AG04449 (cell line): ENCODE data around the gene BFSP1.
A peak's percentile ranks its signal among the peaks of the same experiment; 100 is the strongest.

Source experiments
- CTCF ChIA-PET: fragments of 350-600 bp; formaldehyde crosslinking; extraction: SDS; loops from one replicate; lab custom pipeline; 2021; ENCODE audit warnings: antibody characterized with exemption; lab: Yijun Ruan, JAX
- POLR2A ChIA-PET: fragments of 400-600, 350-600 bp; formaldehyde crosslinking; extraction: SDS; loops from one replicate; lab custom pipeline; 2020; ENCODE audit warnings: antibody characterized with exemption, inconsistent platforms; lab: Yijun Ruan, JAX
- DNase-seq: peaks from one replicate; pipeline ENCODE4 v3.0.0-alpha.2; 2010; ENCODE audit warnings: low read depth, low spot score
- H3K4me3 ChIP-seq: 2 replicates; pipeline ENCODE4 v1.5.1; 2011; ENCODE audit warnings: low read depth, mild to moderate bottlenecking, control low read depth, low read length
- TF ChIP-seq, protein P1 (sequence below): IDR thresholded peaks from one replicate; pipeline ENCODE4 v1.5.1; 2011; ENCODE audit warnings: mild to moderate bottlenecking, moderate library complexity, low read length, control low read depth, inconsistent platforms; ENCODE audit not compliant: insufficient read depth; ENCODE audit errors: missing control alignments

The BFSP1 gene

DNA sequence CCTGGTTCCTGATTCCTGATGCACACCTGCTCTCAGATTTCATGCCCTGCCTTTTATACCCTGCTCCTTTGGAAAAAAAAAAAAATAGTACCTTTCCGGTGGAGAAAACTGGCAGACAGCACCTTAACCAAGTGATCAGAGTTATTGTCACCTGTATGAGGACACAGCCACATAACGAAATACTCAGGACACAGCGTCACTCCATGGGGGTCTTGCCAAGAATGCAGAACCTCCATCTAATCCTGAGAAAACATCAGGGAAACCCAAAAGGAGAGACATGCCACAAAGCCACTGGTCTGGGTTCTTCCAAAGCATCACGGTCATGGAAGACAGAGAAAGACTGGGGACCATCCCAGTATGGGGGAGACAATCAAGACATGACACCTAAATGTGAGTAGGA, 29.1 kb downstream of the BFSP1 start:
- H3K4me3 ChIP-seq = no peak overlapping the region
- no peak for DNase-seq
- TF ChIP-seq, protein P1, sequence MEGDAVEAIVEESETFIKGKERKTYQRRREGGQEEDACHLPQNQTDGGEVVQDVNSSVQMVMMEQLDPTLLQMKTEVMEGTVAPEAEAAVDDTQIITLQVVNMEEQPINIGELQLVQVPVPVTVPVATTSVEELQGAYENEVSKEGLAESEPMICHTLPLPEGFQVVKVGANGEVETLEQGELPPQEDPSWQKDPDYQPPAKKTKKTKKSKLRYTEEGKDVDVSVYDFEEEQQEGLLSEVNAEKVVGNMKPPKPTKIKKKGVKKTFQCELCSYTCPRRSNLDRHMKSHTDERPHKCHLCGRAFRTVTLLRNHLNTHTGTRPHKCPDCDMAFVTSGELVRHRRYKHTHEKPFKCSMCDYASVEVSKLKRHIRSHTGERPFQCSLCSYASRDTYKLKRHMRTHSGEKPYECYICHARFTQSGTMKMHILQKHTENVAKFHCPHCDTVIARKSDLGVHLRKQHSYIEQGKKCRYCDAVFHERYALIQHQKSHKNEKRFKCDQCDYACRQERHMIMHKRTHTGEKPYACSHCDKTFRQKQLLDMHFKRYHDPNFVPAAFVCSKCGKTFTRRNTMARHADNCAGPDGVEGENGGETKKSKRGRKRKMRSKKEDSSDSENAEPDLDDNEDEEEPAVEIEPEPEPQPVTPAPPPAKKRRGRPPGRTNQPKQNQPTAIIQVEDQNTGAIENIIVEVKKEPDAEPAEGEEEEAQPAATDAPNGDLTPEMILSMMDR = no peak
- ChIA-PET CTCF (interaction anchor here (1.9 kb wide), 1 partner anchor 469 kb away, joined by 7 read pairs; no protein-coding TSS in a partner anchor), POLR2A (no interaction called here)

DNA sequence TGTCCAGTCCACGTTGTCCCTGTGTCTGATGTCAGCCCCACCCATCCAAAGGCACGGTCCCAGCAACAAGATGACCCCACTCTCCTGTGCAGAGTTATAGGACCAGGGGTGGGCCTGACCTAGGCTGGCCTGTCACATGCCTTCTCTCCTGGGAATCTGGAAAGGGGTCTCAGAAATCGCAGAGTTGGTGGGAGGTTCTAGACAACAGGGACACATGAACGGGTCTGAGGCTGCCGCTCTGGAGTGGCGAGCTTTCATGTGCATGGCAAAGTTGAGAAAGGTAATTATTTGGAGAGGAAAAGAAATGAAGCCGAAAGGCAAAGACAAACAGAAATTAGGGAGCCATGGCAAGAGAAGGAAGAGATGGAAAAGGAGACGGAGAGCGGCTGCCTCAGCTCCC, 29.5 kb downstream of the BFSP1 start:
- H3K4me3 ChIP-seq = no peak overlapping the region
- no peak for DNase-seq
- TF ChIP-seq, protein P1 = no peak
- ChIA-PET CTCF (interaction anchor here (0.7 kb wide), 1 partner anchor 1013 kb away, joined by 3 read pairs; no protein-coding TSS in a partner anchor), POLR2A (no interaction called here)

DNA sequence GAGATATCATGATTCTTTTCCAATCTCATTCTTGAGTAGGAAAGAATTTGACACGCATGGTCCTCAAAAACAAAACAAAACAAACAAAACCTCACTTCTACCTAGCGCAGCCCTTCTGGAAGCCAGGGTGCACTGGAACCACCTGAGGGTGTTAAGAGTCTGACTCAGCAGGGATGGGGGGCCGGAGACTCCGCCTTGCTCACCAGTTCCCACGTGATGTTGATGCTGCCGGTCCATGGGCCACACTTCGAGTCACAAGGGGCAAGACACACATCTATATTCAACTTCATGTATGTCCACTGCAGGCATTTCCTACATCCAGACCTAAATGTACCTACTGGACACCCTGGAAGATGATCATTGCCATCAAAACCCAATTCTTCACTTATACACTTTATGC, 30.4 kb downstream of the BFSP1 start:
- ChIA-PET CTCF (interaction anchor here (0.6 to 1.7 kb wide), 5 partner anchors 30 to 1014 kb away, joined by 3 to 5 read pairs (median 3); partner anchors contain the start of gene BFSP1), POLR2A (no interaction called here)
- no peak overlapping the region for H3K4me3 ChIP-seq
- no peak for DNase-seq
- TF ChIP-seq, protein P1 = no peak

DNA sequence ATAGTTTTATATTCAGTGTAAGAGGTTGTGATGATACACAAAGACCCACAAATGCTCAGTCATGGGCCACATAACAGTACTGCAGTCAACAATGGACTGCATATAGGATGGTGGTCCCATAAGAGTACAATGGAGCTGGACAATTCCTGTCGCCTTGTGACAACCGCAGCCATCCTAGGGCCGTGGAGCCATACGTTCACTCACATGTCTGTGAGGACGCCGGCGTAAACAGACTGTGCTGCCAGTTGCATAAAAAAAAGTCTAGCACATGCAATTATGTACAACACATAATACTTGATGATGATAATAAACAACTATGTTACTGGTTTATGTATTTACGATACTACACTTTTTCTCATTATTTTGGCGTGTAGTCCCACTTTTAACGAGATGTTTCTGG, 30.9 kb downstream of the BFSP1 start:
- TF ChIP-seq, protein P1 = no peak
- CTCF ChIA-PET = interaction anchor here (1.1 to 1.7 kb wide), 3 partner anchors 31 to 439 kb away, joined by 3 to 5 read pairs (median 3); partner anchors contain the start of gene BFSP1
- POLR2A ChIA-PET = no interaction called here

DNA sequence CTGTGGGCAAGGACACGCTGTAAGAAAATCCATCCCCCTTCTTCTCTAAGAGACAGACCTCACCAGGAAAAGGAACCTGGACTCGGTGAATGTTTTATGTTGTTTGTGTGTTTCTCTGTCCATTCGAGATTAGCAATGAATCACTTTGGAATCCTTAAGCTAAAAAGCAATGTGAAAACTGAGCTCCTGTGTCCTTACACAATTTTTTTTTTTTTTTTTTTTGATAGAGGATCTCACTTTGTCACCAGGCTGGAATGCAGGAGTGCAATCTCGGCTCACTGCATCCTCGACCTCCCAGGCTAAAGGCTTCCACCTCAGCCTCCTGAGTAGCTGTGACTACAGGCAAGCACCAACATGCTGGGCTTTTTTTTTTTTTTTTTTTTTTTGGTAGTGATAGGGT, 32.1 kb downstream of the BFSP1 start:
- TF ChIP-seq, protein P1 = no peak
- H3K4me3 ChIP-seq = no peak overlapping the region
- DNase-seq = peak; percentile 5
- POLR2A ChIA-PET = interaction anchor here (0.6 kb wide), 1 partner anchor 273 kb away, joined by 4 read pairs; no protein-coding TSS in a partner anchor
- CTCF ChIA-PET = interaction anchor here (1.2 kb wide), 1 partner anchor 697 kb away, joined by 4 read pairs; no protein-coding TSS in a partner anchor

More for the DNA sequence above, 30.9 kb downstream of the BFSP1 start:
- no peak for DNase-seq
- no peak overlapping the region for H3K4me3 ChIP-seq

DNA sequence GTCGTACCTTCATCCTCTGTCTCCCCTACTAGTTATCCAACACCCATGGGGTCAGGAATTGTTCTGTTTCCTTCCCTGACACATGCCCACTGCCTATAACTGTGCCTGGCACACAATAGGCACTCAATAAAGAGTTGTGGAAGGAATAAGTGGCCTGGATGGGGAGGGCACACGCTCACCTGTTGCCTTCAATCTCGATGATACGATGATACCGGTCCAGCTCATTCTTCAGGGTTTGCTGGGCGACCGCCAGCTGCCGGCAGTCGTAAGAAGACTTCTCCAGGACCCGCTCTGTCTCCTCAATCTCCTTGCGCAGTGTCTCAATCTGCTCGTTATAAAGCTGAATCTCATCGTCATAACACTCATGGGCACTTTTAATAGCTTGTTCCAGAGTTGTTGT, 32.5 kb downstream of the BFSP1 start:
- TF ChIP-seq, protein P1 = no peak
- ChIA-PET CTCF (interaction anchor here (1.2 kb wide), 1 partner anchor 697 kb away, joined by 4 read pairs; no protein-coding TSS in a partner anchor), POLR2A (interaction anchor here (0.6 kb wide), 1 partner anchor 273 kb away, joined by 4 read pairs; no protein-coding TSS in a partner anchor)

More for the DNA sequence above, 32.5 kb downstream of the BFSP1 start:
- no peak for DNase-seq
- H3K4me3 ChIP-seq = no peak overlapping the region
